Effector CD8-positive, alpha-beta T cell (primary cell): ENCODE measurements around the gene LILRB4.
"Not testable (repeated sequence)": the region's sequence is repeated elsewhere in the genome, so short reads cannot be mapped to it uniquely, and the experiment has no call there.

Experiments used
- DNase-seq: peaks from one replicate; lab custom pipeline; 2025; lab: John Stamatoyannopoulos, UW

Gene LILRB4

DNA sequence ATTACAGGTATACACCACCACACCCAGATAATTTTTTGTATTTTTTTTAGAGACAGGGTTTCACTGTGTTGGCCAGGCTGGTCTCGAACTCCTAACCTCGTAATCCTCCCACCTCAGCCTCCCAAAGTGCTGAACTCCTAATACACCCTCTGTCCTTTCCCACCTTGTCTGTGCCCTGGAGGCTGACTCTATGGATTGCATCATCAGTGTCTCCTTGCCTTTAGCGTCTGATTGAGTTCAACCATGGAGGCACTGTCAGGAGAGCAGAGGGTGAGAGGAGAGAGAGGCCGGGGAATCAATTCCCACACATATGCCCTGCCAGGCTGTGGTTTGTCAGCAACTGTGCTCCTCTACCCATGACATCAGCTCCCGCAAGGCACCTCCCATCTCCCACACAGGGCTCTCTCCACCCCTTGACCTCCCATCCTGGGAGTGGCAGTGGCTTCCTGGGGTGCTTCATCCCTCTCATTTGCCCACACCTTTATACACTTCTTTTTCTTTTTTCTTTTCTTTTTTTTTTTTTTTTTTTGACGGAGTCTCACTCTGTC is 12.6 kb upstream of the LILRB4 start:
- no peak for DNase-seq

- no peak for DNase-seq
Measured at GRCh38 chr19:54653181-54653809, 9.5 kb upstream of the LILRB4 start.

DNA sequence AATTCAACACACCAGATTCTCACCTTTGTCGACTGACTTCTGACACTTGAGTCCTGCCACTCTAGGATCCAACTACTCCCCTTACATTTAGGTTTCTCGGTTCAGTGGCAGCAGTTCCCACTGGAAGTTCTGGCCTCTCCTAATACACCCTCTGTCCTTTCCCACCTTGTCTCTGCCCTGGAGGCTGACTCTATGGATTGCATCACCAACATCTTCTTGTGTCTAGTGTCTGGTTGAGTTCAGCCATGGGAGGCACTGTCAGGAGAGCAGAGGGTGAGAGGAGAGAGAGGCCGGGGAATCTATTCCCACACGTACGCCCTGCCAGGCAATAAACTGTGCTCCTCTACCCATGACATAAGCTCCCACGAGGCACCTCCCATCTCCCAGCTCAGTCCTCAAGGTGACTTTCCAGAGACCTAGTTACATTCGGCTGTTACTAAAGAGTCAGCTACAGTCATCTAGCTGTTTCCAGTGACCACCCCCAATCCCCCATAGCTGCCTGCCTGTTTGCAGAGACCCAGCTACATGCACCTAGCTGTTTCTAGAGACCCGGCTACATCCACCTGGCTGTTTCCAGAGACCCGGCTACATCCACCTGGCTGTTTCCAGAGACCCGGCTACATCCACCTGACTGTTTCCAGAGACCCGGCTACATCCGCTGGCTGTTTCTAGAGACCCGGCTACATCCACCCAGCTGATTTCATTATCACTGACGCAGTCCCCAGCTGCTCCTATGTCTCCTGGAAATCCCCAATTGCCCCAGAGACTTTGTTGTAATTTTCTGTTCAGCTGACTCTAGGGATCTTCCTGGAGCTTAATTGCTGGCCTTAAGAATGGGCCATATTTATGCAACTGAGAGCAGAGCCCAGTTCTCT is 8.1 kb upstream of the LILRB4 start:
- DNase-seq = no peak

DNA sequence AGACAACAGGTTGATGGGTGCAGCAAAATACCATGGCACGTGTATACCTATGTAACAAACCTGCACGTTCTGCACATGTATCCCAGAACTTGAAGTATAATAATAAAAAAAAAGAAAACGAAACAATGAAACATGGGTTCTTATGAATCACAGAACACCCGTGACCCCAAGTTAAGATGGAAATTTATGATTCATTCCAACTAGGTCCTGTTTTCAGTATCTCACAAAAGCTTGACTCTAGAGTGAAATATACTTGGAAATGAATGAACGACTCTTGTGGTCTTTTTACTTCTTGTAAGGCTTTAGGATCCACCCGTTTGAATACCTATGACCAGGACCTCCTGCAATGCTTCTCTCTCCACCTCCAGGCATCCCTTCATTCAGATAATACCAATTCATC is 3.5 kb upstream of the LILRB4 start:
- DNase-seq = no peak

DNA sequence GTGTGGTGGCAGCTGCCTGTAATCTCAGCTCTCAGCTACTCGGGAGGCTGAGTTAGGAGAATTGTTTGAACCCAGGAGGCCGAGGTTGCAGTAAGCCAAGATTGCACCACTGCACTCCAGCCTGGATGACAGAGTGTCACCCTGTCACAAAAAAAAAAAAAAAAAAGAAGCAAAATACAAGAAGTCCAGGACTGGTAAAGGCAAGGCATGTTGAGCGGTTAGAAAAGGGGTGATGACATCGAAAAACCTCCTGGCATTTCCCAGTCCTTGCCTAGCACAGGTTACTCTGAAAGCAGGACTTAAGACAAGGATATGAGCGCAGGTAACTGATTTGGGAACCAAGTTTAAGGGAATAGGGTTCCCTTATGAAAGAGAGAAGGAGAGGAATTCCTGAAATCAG is 2.5 kb upstream of the LILRB4 start:
- no peak for DNase-seq

GRCh38 chr19:54660964-54661363 is 1.8 kb upstream of the LILRB4 start:
- no peak for DNase-seq

GRCh38 chr19:54661846-54662481 is 821 bp upstream of the LILRB4 start:
- DNase-seq = no peak

DNA sequence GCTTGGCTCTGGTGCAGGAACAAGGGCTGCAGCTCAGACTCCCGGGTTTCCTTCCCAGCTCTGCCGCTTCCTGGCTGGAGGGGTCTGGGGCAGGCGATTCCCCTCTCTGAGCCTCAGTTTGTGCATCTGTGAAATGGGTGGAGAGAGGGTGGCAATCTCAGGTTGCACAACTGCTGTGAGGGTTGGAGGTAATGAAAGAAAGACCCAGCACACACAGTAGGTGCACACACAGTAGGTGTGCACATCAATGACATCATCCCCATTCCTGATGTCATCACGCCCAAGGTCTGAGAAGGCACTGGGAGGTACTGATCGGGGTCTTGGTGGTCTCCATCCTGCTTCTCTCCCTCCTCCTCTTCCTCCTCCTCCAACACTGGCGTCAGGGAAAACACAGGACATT is 2.7 kb downstream of the LILRB4 start:
- DNase-seq = no peak

GRCh38 chr19:54667217-54667616 is 4.4 kb downstream of the LILRB4 start:
- no peak for DNase-seq

DNA sequence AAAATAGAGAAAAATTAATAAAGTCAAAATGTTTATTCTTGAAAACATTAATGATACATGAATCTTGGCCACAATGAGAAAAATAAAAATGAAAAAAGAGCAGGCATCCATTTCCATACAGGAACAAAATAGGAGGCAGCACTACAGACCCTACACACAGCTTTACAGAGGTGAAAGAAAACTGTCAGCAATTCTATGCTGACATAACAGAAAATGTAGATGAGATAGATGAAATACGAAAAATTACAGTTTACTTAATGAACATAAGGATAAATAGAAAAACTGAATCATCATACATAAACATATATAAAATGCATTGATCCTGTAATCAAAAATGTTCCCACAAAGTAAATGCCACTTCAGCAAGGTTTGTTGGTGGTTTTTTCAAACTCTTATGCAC is 5.6 kb downstream of the LILRB4 start:
- no peak for DNase-seq

- DNase-seq = no peak
Measured at GRCh38 chr19:54670576-54671357, 8.0 kb downstream of the LILRB4 start.

GRCh38 chr19:54673222-54673621 is 10.4 kb downstream of the LILRB4 start:
- no peak for DNase-seq

- DNase-seq = no peak
Measured at GRCh38 chr19:54674021-54674617, 11.3 kb downstream of the LILRB4 start.

DNA sequence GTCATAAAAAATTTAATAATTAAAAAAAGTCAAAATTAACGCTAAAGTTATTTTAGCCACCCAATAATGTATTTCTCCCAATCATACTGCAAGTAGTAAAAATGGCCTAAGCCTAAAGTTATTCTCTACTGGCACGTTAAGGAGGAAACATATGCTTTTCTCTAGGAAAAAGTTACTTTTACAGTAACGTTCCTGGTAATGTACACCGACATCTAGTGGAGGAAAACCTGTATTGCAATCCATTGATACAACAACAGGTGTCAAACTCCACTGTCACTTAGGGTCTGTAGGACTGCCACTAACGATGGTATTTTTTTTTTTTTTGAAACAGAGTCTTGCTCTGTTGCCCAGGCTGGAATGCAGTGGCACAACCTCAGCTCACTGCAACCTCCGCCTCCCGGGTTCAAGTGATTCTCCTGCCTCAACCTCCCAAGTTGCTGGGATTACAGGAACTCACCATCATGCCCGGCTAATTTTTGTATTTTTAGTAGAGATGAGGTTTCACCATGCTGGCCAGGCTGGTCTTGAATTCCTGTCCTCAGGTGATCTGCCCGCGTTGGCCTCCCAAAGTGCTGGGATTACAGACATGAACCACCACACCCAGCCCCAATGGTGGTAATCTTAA is 13.5 kb downstream of the LILRB4 start:
- not testable (repeated sequence) for DNase-seq

GRCh38 chr19:54677217-54677616 is 14.4 kb downstream of the LILRB4 start:
- no peak for DNase-seq

DNA sequence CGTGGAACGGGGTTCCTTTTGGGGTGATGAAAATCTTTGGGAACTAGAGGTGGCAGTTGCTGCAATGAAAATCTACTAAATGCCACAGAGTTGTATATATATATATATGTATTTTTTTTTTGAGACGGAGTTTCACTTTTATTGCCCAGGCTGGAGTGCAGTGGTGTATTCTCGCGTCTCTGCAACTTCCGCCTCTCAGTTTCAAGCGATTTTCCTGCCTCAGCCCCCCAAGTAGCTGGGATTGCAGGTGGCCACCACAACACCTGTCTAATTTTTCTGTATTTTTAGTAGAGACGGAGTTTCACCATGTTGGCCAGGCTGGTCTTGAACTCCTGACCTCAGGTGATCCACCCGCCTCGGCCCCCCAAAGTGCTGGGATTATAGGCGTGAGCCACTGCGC is 18.8 kb downstream of the LILRB4 start:
- not testable (repeated sequence) for DNase-seq

DNA sequence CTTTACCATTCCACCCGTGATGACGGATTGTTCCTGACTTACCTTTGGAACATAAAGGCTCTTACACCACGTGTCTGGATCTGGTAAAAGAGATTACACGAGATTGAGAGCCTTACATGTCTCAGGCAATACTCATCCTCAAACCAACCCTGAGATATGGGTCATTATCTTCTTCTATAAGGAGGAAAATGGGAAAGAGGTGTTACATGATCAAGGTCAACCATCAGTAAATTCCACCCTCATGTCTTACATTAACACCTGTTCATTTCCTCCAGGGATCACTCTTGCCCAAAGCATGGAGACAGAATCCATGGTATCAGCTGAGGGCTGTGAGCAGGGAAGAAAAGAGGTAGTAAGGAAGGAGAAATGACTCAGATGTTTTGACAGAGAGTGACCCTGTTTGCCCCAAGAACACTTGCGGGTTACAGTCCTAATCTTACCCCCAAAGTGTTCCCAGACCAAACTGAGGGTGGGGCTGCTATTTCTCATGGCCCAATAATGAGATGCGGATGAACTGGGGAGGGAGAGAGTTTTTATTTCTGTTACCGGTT is 19.6 kb downstream of the LILRB4 start:
- no peak for DNase-seq

DNA sequence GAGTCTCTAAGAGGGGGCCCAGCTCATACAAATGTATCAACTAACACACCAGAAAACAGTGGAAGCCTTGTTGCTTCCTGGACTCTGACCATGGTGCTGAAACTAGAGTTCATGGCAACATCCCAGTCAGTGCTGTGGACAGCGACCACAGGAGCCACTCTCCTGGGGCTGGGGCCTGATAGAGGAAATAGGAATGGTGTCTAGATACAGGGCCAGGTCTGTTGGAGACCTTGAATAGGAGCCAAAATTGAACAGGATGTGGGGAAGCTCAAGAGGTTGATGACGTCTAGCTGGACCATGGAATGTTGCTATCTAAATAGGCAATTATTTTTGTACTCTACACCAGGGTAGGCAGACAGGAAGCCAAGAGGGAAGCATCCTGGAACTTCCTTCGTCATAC is 21.7 kb downstream of the LILRB4 start:
- no peak for DNase-seq

GRCh38 chr19:54691582-54692297 is 29.0 kb downstream of the LILRB4 start:
- DNase-seq = no peak

DNA sequence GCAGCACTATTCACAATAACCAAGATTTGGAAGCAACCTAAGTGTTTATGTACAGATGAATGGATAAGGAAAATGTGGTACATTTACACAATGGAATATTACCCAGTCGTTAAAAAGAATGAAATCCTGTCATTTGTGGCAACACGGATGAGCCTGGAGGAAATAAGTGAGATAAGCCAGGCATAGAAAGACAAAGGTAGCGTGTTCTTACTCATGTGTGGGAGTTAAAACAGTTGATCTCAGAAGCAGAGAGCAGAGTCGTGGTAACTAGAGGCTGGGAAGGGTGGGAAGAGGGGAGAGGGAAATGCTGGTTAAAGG is 29.5 kb downstream of the LILRB4 start:
- no peak for DNase-seq
